Measurements from ENCODE around the gene HSPB3.
"Not testable (repeated sequence)": the region's sequence is repeated elsewhere in the genome, so short reads cannot be mapped to it uniquely, and the experiment has no call there.

Gene HSPB3

GRCh38 chr5:54455413-54456157, at the start of gene HSPB3:
HSPB3 (plus strand) TSS chr5:54455699; CDS start chr5:54455790, 91 bp downstream.
- in situ Hi-C loops (cut with MboI; ENCODE audit: low sequenced_read_pairs): no loop called here

- in situ Hi-C loops (cut with MboI; ENCODE audit: low sequenced_read_pairs): no loop called here
Observed at GRCh38 chr5:54411176-54411575, 44.3 kb upstream of the HSPB3 start.

- in situ Hi-C loops (cut with MboI; ENCODE audit: low sequenced_read_pairs): no loop called here
Observed at GRCh38 chr5:54412913-54413312, 42.6 kb upstream of the HSPB3 start.

- in situ Hi-C loops (cut with MboI; ENCODE audit: low sequenced_read_pairs): no loop called here
Observed at GRCh38 chr5:54415147-54415546, 40.4 kb upstream of the HSPB3 start.

GRCh38 chr5:54415896-54416601, 39.5 kb upstream of the HSPB3 start:
- in situ Hi-C loops (cut with MboI; ENCODE audit: low sequenced_read_pairs): no loop called here

GRCh38 chr5:54419573-54420423, 35.7 kb upstream of the HSPB3 start:
- in situ Hi-C loops (cut with MboI; ENCODE audit: low sequenced_read_pairs): not testable (repeated sequence)

GRCh38 chr5:54420511-54420910, 35.0 kb upstream of the HSPB3 start:
- in situ Hi-C loops (cut with MboI; ENCODE audit: low sequenced_read_pairs): not testable (repeated sequence)

- in situ Hi-C loops (cut with MboI; ENCODE audit: low sequenced_read_pairs): no loop called here
Observed at GRCh38 chr5:54421976-54422375, 33.5 kb upstream of the HSPB3 start.

- in situ Hi-C loops (cut with MboI; ENCODE audit: low sequenced_read_pairs): no loop called here
Observed at GRCh38 chr5:54425258-54425657, 30.2 kb upstream of the HSPB3 start.

- in situ Hi-C loops (cut with MboI; ENCODE audit: low sequenced_read_pairs): no loop called here
Observed at GRCh38 chr5:54426209-54426608, 29.3 kb upstream of the HSPB3 start.

GRCh38 chr5:54434650-54435049, 20.8 kb upstream of the HSPB3 start:
- in situ Hi-C loops (cut with MboI; ENCODE audit: low sequenced_read_pairs): not testable (repeated sequence)

GRCh38 chr5:54438620-54439389, 16.7 kb upstream of the HSPB3 start:
- in situ Hi-C loops (cut with MboI; ENCODE audit: low sequenced_read_pairs): no loop called here

GRCh38 chr5:54440456-54440893, 15.0 kb upstream of the HSPB3 start:
- in situ Hi-C loops (cut with MboI; ENCODE audit: low sequenced_read_pairs): no loop called here

- in situ Hi-C loops (cut with MboI; ENCODE audit: low sequenced_read_pairs): no loop called here
Observed at GRCh38 chr5:54442271-54442670, 13.2 kb upstream of the HSPB3 start.

- in situ Hi-C loops (cut with MboI; ENCODE audit: low sequenced_read_pairs): no loop called here
Observed at GRCh38 chr5:54443270-54443669, 12.2 kb upstream of the HSPB3 start.

GRCh38 chr5:54445691-54446378, 9.7 kb upstream of the HSPB3 start:
- in situ Hi-C loops (cut with MboI; ENCODE audit: low sequenced_read_pairs): no loop called here

- in situ Hi-C loops (cut with MboI; ENCODE audit: low sequenced_read_pairs): no loop called here
Observed at GRCh38 chr5:54446379-54446732, 9.1 kb upstream of the HSPB3 start.

GRCh38 chr5:54449923-54450322, 5.6 kb upstream of the HSPB3 start:
- in situ Hi-C loops (cut with MboI; ENCODE audit: low sequenced_read_pairs): no loop called here

GRCh38 chr5:54450542-54450941, 5.0 kb upstream of the HSPB3 start:
- in situ Hi-C loops (cut with MboI; ENCODE audit: low sequenced_read_pairs): no loop called here

- in situ Hi-C loops (cut with MboI; ENCODE audit: low sequenced_read_pairs): no loop called here
Observed at GRCh38 chr5:54453046-54453445, 2.5 kb upstream of the HSPB3 start.

Measured in hTERT RPE-1 (cell line).